ES-I3 (cell line): ENCODE results near the gene NLRC4.
"Not testable (repeated sequence)": the region's sequence is repeated elsewhere in the genome, so short reads cannot be mapped to it uniquely, and the experiment has no call there.

Experiments
- H3K36me3 ChIP-seq: 2 replicates; pipeline ENCODE4 v1.6.1; 2013; ENCODE audit warnings: mild to moderate bottlenecking, low read length, control low read depth, moderate library complexity; ENCODE audit not compliant: insufficient read depth
- H3K4me1 ChIP-seq: 2 replicates; pipeline ENCODE4 v1.6.1; 2013; ENCODE audit warnings: mild to moderate bottlenecking, control low read depth, low read length; ENCODE audit not compliant: insufficient read depth
- H3K9ac ChIP-seq: 2 replicates; pipeline ENCODE4 v1.6.1; 2013; ENCODE audit warnings: low read depth, mild to moderate bottlenecking, low read length, moderate library complexity
- H3K9me3 ChIP-seq: 2 replicates; pipeline ENCODE4 v1.6.1; 2013; ENCODE audit warnings: mild to moderate bottlenecking, low read length, moderate library complexity; ENCODE audit not compliant: control insufficient read depth, insufficient read depth

Gene NLRC4

GRCh38 chr2:32264422-32265105, at the start of gene NLRC4:
Gene NLRC4, minus strand, starts transcription at chr2:32264886. Its CDS starts 8,111 bp downstream, at chr2:32256775.
- Histone ChIP-seq H3K4me1 (no peaks in the 10 kb centered on the region), H3K36me3 (no peaks in the 10 kb centered on the region), H3K9me3 (no peaks in the 10 kb centered on the region), H3K9ac (no peak within 1 kb of the TSS)

- Histone ChIP-seq H3K36me3 (no peaks in the 10 kb centered on the region), H3K9ac (no peak overlapping the region), H3K4me1 (no peaks in the 10 kb centered on the region), H3K9me3 (no peaks in the 10 kb centered on the region)
Observed at GRCh38 chr2:32310577-32310976, 45.9 kb upstream of the NLRC4 start.

- H3K4me1 ChIP-seq, H3K9me3 ChIP-seq, H3K36me3 ChIP-seq, H3K9ac ChIP-seq: not testable (repeated sequence)
Observed at GRCh38 chr2:32293966-32294562, 29.4 kb upstream of the NLRC4 start.

GRCh38 chr2:32293493-32293892, 28.8 kb upstream of the NLRC4 start:
- not testable (repeated sequence) for H3K9me3 ChIP-seq, H3K36me3 ChIP-seq, H3K9ac ChIP-seq, H3K4me1 ChIP-seq

- Histone ChIP-seq H3K9me3 (no peaks in the 10 kb centered on the region), H3K36me3 (peaks cover 3% of the 10 kb centered on the region), H3K9ac (no peak overlapping the region), H3K4me1 (no peaks in the 10 kb centered on the region)
Observed at GRCh38 chr2:32291746-32292145, 27.1 kb upstream of the NLRC4 start.

GRCh38 chr2:32290000-32290339, 25.3 kb upstream of the NLRC4 start:
- H3K9me3 ChIP-seq = no peaks in the 10 kb centered on the region

GRCh38 chr2:32289165-32289999, 24.7 kb upstream of the NLRC4 start:
- peaks cover 3% of the 10 kb centered on the region for H3K36me3 ChIP-seq
- H3K9me3 ChIP-seq = no peaks in the 10 kb centered on the region
- H3K4me1 ChIP-seq = no peaks in the 10 kb centered on the region
- no peak overlapping the region for H3K9ac ChIP-seq

More at GRCh38 chr2:32290000-32290339, 25.3 kb upstream of the NLRC4 start:
- Histone ChIP-seq H3K36me3 (peaks cover 3% of the 10 kb centered on the region), H3K4me1 (no peaks in the 10 kb centered on the region), H3K9ac (no peak overlapping the region)

GRCh38 chr2:32284321-32284720, 19.6 kb upstream of the NLRC4 start:
- no peak overlapping the region for H3K9ac ChIP-seq
- no peaks in the 10 kb centered on the region for H3K36me3 ChIP-seq
- H3K9me3 ChIP-seq = no peaks in the 10 kb centered on the region
- H3K4me1 ChIP-seq = no peaks in the 10 kb centered on the region

GRCh38 chr2:32278478-32278853, 13.8 kb upstream of the NLRC4 start:
- Histone ChIP-seq H3K9me3 (no peaks in the 10 kb centered on the region), H3K9ac (peak overlapping the region; percentile 89), H3K4me1 (no peaks in the 10 kb centered on the region), H3K36me3 (no peaks in the 10 kb centered on the region)

GRCh38 chr2:32277674-32278477, 13.2 kb upstream of the NLRC4 start, which contains the start of gene YIPF4:
Gene YIPF4, plus strand, starts transcription at chr2:32277904. Its CDS starts 252 bp downstream, at chr2:32278156.
- H3K9me3 ChIP-seq = no peaks in the 10 kb centered on the region
- peak within 1 kb of the TSS; percentile 89 for H3K9ac ChIP-seq
- no peaks in the 10 kb centered on the region for H3K4me1 ChIP-seq

GRCh38 chr2:32277363-32277673, 12.6 kb upstream of the NLRC4 start:
- peak overlapping the region; percentile 89 for H3K9ac ChIP-seq
- H3K36me3 ChIP-seq = no peaks in the 10 kb centered on the region

More at GRCh38 chr2:32277674-32278477, 13.2 kb upstream of the NLRC4 start, which contains the start of gene YIPF4:
- no peaks in the 10 kb centered on the region for H3K36me3 ChIP-seq

GRCh38 chr2:32275790-32276189, 11.1 kb upstream of the NLRC4 start:
- not testable (repeated sequence) for H3K9ac ChIP-seq, H3K36me3 ChIP-seq, H3K9me3 ChIP-seq, H3K4me1 ChIP-seq

More at GRCh38 chr2:32277363-32277673, 12.6 kb upstream of the NLRC4 start:
- Histone ChIP-seq H3K4me1 (no peaks in the 10 kb centered on the region), H3K9me3 (no peaks in the 10 kb centered on the region)

- H3K9ac ChIP-seq = no peak overlapping the region
- no peaks in the 10 kb centered on the region for H3K9me3 ChIP-seq
- no peaks in the 10 kb centered on the region for H3K4me1 ChIP-seq
- H3K36me3 ChIP-seq = no peaks in the 10 kb centered on the region
Observed at GRCh38 chr2:32274289-32274688, 9.6 kb upstream of the NLRC4 start.

- Histone ChIP-seq H3K9ac (no peak overlapping the region), H3K9me3 (no peaks in the 10 kb centered on the region), H3K36me3 (no peaks in the 10 kb centered on the region), H3K4me1 (no peaks in the 10 kb centered on the region)
Observed at GRCh38 chr2:32272279-32272678, 7.6 kb upstream of the NLRC4 start.
